ENCODE data around the gene RPLP2.
A peak's percentile ranks its signal among the peaks of the same experiment; 100 is the strongest.

Gene RPLP2

DNA sequence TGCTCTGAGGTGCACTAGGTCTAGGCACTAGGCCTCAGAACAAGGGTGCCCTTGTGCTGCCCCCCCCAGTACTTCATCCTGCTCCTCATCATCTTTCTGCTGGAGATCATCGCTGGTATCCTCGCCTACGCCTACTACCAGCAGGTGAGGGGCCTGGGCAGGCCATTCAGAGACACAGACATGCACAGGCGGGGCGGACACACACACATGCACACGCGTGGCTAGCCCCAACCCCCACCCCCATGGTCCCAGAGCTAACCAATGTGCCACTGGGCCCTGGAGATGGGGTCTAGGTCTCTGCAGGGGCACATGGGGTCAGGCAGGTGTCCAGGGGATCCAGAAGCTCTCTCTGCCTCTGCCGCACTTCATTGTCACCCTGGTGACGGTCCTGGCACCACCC lies 26.9 kb downstream of the RPLP2 start:
- DNase-seq (ENCODE audit: low spot score), result no peak

DNA sequence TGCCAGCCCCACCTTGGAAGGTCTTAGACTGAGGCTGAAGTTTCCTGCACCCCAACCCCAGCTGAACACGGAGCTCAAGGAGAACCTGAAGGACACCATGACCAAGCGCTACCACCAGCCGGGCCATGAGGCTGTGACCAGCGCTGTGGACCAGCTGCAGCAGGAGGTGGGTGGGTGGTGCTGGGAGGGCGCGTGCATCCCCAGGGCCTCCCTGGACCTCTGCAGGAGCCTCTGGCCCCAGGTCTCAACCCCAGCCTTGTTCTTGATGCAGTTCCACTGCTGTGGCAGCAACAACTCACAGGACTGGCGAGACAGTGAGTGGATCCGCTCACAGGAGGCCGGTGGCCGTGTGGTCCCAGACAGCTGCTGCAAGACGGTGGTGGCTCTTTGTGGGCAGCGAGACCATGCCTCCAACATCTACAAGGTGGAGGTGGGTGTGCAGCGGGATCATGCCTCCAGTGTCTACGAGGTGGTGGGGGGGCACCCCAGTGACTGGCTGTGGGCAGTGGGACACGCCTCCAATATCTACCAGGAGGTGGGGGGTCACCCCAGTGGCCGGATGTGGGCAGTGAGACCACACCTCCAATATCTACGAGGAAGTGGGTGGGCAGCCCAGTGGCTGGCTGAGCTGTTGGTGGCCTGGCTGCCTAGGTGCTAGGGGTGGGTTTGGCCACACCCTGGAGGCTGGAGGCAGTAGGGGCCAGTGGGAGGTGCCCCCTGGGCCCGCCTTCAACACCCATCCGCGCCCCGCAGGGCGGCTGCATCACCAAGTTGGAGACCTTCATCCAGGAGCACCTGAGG lies 27.6 kb downstream of the RPLP2 start:
- DNase-seq (ENCODE audit: low spot score), result no peak

DNA sequence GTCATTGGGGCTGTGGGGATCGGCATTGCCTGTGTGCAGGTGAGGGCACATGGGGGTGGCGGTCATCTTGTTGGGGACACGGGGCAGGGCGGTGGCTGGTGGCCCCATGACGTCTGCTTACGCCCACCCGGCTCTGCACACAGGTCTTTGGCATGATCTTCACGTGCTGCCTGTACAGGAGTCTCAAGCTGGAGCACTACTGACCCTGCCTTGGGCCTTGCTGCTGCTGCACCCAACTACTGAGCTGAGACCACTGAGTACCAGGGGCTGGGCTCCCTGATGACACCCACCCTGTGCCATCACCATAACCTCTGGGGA lies 28.2 kb downstream of the RPLP2 start:
- no peak for DNase-seq (ENCODE audit: low spot score)

DNA sequence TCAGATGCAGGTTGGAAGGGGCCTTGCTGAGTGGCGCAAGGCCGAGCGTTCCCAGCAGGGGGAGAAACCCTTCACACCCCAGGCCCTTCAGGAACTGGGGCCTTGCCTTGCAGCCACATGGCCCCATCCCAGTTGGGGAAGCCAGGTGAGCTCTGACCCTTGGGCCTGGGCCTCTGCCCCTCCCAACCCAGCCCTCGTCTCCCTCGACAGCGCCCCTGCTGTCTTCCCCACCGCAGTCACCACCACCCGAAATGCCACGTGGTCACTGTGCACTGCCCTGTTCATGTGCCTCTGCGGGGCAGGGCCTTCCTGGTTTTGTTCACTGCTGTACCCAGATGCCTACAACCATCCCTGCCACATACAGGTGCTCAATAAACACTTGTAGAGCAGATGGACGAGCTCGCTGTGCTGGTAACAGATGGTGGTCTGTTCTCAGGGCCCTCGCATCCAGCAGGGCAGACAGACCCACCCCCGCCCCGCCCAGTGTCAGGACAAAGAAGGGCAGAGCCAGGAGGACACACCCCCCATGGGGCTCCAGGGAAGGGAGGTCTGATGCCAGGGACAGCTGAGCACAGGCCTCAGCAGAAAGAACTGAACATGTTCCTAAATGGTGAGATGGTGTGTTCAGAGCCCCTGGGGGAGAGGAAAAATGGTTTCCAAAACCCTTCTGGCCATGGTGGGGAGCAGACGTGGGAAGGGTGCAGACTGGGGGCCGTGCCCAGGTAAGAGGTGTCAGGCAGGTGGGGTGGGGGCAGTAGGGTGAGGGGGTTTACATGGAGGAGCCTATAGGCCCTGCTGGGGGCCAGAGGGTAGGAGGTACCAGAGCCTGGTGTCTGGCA lies 28.9 kb downstream of the RPLP2 start:
- DNase-seq (ENCODE audit: low spot score), result no peak

DNA sequence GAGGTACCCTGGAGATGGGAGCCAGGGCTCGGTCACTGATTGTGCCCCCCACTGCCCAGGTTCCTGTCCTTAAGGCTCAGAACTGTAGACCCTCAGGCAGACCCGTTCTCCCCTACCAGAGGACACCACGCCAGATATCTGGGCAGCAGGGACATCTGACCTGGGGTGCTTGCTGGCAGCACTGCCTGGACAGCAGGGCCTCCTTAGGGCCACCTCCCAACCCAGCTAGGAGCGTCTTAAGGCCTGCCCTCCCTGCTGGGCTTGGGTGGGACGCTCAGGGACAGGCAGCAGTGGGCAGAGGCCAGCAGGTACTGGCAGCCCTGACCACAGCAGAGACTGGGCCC lies 29.5 kb downstream of the RPLP2 start:
- DNase-seq (ENCODE audit: low spot score), result no peak

DNA sequence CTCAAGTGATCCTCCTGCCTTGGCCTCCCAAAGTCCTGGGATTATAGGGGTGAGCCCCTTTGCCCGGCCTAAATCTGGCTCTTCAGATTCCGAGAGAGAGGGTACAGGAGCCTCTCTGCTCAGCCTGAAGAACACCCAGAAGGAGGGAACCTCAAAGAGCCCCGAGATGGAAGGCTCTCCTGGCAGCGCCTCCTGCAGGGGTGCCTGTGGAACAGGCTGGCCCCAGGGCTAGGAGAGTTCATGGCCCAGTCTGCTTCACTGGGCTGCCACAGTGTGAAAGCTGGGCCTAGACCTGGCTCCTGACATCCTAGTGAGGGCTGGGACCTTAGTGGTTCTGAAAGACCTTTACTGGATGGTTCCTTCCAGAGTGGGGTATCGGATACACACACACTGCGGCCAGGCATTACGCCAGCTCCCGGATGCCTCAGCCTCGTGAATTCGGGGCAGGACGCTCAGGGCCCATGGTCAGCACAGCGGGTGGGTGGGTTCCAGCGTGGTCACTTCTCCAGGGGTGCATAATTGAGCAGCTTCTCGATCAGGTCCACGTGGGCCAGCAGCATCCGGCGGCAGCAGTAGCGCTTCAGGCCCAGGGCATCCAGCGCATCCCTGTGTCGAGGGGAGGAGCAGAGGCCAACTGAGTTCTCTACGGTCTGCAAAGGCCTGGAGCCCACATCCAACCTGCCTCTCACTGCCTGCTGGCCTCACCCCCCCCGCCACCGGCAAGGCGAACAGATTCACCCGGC lies 30.3 kb downstream of the RPLP2 start:
- no peak for DNase-seq (ENCODE audit: low spot score)

DNA sequence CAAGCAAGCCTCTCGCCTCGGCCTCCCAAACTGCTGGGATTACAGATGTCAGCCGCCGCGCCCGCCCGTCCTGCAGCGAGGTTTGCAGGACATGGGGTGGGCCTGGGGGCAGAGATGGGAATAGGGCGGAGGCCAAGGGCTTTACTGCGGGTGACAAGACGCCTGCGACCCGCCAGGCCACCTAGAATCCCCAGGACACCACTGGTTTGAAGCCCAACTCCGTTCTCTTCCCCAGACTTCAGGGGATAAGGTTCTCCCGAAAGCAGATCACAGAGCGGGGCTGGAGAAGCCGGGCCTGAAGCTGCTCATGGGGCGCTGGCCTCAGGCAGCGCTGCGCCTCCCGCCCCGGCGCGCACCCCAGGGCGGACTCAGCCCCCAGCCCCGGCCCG lies 32.2 kb downstream of the RPLP2 start:
- no peak for DNase-seq (ENCODE audit: low spot score)

DNA sequence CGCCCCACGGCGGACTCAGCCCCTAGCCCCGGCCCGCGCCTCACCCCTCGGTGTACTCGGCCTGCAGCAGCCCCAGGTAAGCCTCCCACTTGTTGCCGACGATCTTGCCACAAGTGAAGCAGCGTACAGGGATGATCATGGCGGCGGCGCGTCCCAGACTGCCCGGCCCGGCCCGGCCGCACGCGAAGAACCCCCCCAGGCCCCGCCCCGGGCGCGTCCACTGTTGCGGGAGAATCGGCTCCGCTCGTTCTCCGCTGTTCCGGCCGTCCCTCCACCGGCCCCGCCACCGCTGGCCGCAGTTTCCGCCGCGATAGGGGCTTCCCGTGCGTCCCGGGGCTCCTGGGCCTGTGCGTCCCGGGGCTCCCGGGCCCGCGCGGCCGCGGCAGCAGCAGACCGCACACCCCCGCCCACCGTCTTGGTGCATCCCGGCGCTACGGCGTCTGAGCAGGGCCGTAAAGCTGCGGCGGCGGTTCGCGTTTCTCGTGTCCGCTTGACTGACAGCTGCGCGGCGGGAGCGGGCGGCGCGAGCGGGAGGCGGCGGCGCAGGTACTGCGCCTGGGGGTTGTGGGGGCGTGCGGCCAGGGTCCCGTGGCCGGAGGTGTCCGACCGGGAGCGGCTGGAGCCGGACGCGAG lies 32.7 kb downstream of the RPLP2 start, which contains the start of the genes POLR2L and TSPAN4:
TSS of gene POLR2L (minus strand) at position 160 of the 633 bp plus-strand sequence. CDS start at position 139, 21 bp downstream.
TSS of gene TSPAN4 (plus strand) at position 483 of the 633 bp plus-strand sequence. CDS start 7,453 bp downstream, outside the sequence.
- DNase-seq (ENCODE audit: low spot score), result peak; percentile 86

DNA sequence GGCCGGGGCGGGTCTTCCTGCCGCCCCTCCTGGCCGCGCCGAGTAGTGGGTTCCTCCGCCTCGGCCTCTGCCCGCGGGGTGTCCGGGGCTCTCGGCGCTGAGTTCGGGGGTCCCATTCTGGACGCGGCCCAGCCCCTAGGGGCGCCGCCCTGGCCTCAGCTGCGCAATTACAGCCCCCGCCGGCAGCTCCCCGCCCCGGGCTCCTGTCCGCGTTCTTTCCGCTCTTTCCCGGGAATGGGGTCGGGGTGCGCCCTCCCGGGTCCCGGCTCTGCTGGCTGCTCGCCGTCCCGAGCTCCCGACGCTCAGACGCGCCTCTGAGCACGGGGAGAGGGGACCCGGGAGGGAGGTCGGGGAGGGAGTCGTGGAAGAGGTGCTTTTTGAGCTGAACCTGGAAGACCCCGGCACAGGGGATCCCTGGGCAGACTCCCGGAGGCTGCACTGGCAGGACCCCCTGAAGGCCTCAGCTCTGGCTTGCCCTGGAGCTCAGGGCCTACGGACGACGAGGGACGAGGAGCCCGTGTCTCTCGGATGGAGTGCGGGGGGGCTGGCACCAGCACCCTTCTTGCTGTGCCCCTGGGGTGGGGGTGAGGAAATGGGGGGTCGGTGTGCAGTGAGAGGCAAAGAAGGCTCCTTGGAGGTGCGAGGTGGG lies 33.4 kb downstream of the RPLP2 start:
- no peak for DNase-seq (ENCODE audit: low spot score)

DNA sequence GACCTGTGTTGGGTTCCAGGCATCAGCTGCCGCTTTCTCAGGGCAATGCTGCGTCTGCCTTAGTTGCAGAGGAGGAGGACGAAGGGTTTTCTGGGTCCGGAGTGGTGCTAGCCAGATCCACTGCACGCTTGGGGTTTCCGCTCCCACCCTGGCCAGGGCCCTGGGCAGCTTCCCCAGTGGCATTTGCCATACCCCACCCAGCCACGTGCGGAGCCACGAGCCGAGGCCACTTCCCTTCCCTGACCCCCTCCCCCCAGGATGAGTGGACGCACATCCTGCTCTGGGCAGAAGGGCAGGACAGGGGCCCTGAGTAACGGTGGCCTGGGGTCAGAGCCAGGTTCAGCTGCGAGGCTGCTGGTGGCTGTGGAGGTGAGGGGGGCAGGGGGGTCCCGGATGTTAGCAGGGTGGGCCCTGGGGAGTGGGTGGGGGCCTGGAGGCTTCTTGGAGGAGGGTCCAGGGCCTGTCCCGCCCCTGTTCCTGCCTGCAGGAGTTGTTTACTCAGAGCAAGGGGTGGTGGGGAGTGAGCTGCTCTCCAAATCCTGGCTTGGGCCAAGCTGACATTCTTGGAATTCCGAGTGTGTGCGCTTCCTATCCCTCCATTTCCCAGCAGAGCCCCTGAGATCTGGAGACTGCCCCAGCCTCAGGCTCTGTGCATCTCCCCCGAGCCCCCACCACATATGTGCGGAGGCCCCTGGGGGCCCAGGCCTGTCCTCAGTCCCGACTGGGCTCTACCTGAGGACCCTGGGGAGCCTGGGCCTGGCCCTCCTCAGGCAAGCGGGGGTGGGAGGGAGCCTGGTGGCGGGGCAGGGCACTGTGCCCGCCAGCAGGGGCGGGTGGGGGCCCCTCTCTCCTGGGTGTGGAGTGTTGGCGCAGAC lies 34.3 kb downstream of the RPLP2 start:
- no peak for DNase-seq (ENCODE audit: low spot score)

DNA sequence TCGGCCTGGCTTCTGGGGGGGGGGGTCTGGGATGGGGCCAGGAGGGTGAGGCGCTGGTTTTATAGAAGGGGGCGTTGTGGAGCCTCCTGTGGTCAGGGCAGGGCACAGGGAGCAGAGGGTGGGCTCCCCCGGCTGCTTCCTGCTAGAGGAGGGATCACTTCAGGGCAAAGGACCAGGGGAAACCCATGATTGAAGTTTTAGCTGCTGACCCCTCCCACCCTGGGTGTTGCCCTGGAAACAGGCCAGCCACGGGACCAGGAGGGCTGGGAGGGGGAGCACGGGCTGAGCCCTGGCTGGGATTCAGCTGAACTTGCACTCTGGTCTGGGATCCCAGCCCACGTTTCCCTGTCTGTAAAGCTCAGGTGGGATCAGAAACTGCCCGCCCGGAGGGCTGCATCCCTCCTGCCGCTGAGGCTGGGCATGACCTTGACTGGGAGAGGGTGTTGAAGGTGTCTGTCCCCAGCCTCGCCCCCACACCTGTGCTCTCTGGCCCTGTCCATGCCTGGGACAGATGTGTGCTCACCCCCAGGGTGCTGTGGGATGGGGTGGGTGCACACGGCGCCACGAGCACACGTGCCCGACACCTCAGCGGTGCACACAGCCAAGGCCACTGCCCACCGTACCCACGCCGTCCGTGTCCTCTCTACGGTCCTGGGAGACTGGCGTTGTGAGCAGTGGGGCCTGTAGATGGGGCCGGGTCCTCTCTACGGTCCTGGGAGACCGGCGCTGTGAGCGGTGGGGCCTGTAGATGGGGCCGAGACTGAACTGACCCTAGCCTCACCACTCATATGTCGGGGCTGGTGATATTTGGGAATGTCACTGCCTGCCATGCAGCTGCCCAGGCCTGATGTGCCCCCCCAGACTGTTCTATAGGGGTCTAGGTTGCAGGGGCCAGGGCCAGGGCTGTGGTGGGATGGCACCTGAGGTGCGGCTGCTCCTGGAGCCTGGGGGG lies 35.2 kb downstream of the RPLP2 start:
- no peak for DNase-seq (ENCODE audit: low spot score)

DNA sequence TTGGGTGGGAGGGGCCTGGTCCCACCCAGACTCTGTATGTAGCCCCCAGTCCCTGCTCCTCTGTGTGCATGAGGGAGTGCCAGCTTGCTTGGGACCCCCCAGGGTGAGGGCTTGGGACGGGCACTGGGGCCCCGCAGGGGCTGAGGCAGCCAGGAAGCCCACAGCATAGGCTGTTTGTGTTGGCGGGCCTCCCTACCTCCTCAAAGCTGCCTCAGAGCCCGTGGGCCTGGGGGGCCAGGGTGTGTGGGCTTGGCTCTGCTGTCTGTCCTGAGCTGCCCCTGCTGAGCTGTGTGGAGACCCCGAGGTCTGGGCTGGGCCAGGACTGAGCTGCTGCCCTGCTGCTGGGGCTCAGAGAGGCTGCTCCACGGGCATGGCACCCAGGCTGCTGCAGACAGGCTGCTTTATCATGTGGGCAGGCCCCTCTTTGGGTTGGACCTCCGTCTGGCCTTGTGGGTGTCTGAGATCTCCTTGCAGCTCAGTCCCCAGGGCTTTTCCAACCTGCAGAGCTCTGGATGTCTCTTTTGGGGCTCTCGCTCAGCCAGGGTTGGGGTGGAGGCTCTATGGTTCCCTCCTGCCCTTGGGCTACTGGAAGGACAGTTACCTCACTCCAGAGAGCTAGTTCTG lies 36.2 kb downstream of the RPLP2 start:
- no peak for DNase-seq (ENCODE audit: low spot score)

DNA sequence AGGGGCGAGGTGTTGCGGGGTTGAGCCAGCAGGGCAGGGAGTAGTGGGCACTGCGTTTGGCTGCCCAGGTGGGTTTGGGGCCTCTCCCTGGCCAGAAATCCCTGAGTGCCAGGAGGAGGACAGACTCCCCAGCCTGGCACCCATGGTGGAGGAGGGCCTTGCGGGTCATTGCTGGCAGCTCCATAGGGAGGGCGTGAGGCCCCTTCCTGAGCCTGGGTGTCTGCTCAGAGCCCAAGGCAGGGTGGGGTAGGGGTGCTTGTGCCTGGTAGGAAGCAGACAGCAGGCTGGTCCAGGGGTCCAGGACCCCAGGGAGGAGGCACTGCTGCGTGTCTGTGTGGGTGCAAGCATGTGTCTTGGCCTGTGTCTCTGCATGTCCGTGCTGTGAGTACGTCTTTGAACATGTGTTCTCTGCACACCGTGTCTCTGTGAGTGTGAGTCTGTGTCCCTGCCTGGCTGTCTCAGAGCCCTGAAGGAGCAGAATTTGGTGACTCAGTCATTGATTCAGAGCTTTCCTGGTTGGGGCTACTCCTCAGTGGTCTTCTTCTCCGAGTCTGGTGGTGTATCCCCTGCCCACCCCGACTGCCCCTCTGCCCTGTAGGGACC lies 36.8 kb downstream of the RPLP2 start:
- DNase-seq (ENCODE audit: low spot score), result no peak

DNA sequence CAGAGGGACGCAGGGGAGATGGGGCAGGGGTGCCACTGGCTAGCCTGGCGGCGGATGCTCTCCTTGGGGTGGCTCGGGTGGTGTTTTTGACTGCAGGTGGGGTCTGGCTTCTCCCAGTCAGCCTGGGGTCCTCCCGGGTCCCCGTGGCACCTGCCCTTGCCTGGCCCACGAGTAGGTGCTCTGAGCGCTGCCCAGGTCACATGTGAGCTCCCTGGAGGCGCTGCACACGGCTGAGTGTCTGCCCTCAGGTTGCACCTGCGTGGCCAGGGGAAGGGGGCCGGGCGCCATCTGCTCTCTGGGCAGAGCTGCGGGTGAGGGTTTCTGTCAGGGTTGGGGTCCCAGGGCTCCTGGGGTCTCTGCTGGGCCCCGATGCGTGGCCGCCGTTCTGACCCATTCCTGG lies 38.1 kb downstream of the RPLP2 start:
- no peak for DNase-seq (ENCODE audit: low spot score)

DNA sequence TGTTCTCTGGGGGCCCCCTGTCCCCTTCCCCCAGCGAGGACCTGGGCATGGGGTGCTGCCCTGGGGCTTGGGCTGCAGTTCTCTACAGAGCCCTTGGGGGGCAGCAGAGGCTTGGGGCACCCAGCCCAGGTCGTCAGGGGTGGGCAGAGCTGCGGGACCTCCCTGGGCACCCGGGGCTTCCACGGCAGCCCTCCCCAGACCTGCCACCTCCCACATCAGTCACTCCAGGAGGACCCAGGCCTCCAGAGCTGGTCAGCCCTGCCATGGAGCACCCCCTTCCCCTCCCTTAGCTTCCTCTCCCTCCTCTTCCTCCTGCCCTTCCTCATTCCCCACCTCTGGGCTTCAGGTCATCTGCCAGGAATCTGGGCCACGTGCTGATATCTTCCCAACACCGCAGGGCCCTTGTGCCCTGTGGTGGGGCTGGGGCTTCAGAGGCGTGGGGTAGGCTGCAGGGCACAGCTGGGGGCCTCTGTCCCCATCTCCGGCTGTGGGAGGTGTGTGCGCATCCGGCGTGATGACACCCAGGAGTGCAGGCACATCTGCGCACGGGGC lies 38.7 kb downstream of the RPLP2 start:
- peak; percentile 71 for DNase-seq (ENCODE audit: low spot score)

DNA sequence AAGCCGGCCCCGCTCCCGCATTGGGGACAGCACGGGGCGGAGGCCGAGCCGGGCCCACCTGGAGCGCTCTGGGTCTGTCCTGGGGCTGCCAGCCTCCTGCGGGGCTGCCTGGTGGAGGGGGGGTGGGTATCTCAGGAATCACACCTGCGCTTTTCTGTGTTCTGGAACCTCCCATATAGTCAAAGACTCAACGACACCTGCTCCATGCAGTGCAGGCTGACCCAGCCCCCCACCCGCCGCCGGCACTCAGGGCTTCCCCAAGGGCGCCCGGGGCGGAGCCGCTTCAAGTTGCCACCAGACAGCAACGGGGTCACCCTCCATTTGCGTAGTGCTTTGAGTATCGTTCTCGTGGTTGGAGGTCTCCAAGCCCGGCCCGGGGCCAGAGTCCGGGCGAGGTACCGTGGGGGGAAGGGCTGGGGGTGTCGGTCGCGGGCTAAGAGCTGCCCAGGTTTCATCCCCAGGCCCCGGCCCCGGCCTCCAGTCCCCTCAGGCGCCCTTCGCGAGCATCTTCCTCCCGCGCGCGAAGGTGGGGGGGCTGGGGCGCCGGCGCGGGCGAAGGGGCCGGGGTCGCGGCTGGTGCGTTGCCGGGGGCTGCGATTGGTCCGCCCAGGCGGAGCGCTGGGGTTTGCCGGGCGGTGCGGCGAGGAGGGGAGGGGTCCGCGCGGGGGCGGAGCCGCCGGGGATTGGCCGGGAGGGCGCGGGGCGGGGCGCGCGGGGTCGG lies 39.5 kb downstream of the RPLP2 start:
- no peak for DNase-seq (ENCODE audit: low spot score)

DNA sequence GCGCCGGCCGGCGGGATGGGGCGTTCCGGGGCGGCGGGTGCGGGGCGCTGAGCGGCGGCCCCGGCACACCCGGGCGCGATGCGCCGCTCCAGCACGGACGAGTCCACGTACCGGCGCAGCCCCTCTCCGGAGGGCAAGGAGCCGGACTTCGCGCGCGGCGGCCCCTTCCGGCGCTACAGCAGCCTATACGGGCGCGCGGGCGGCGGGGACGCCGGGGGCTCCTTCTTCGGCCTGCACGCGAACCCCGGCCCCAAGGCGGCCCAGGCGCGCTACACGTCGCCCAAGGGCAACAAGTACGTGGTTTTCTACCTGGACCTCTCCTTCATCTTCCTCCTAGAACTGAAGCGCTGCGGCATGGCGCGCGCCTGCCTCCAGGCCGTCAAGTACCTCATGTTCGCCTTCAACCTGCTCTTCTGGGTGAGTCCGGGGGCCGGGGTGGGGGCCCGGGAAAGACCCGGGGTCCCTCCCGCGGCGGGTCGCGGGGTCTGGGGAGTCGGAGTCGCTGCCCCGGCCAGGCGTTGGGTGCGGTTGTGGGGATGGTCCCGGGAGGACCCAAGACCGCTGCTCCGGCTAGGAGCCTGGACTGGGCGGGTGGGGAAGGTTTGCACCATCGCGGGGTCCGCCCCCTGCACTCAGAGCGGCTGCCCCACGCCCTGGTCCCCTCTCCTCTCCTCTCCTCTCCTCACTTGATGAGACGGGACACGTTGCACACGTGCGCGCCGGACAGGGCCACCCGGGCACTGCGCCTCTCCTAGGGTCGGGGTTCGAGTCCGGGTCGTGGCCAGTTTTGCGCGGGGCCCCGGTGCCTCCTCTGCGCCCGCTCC lies 40.4 kb downstream of the RPLP2 start:
- no peak for DNase-seq (ENCODE audit: low spot score)
